ENCODE results near the gene UQCRC2.

The UQCRC2 gene

DNA sequence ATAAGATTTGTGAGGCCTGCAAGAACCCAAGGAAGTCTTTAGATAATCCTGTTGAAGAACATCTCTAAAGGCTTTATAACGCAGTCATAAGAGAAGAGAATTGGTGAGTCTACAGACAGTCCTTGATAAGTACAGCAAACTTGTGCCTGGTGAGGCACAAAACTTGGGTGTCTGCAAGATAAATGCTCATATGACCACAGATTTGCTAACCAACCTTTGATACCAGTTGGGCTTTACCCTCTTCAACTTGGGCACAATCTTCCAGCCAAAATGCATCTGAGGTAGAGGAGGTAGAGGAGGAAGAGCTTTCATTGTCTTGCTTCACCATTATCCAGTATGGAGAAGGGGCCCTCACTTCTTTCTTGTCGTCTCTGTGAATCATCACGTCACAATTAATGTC is 30.9 kb downstream of the UQCRC2 start:
- Histone ChIP-seq H3K36me3 (replicated peaks; ENCODE audit: low read depth, low read length) (peaks cover 56% of the 10 kb centered on the region), H3K79me2 (ENCODE audit: low read length) (no peaks in the 10 kb centered on the region)

DNA sequence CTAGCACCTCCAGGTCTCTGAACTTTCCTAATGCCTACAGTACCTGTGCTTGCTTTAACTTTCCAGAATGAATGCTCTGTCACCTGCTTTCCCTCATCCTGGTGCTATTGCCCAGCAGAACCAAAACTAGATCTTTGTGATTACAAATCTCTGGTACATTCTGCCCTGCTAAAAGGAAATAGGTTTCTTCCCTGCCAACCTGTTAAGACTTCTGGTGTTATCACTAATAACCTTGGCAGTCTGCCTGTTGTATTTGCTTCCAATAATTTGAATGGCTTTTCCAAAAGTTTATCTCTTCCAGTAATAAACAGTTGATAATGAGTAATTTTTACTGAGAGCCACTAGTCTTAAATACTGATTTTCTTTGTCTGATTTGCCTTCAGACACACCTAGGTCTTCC is 32.4 kb downstream of the UQCRC2 start:
- Histone ChIP-seq H3K79me2 (ENCODE audit: low read length) (no peaks in the 10 kb centered on the region), H3K36me3 (replicated peaks; ENCODE audit: low read depth, low read length) (peaks cover 41% of the 10 kb centered on the region), H3K4me3 (ENCODE audit: low read length) (no peak overlapping the region), H4K20me1 (ENCODE audit: insufficient read depth, low read length) (no peaks in the 10 kb centered on the region), H3K9me3 (ENCODE audit: insufficient read depth, low read length) (no peaks in the 10 kb centered on the region), H3K27me3 (ENCODE audit: low read depth, low read length) (no peaks in the 10 kb centered on the region), H2AFZ (ENCODE audit: low read depth, low read length) (no peak overlapping the region), H3K4me2 (ENCODE audit: low read length) (no peak overlapping the region), H3K4me1 (ENCODE audit: low read length) (no peaks in the 10 kb centered on the region), H3K9ac (ENCODE audit: low read length) (no peak overlapping the region), H3K27ac (ENCODE audit: low read length) (no peak overlapping the region)
- TF ChIP-seq, protein P1, sequence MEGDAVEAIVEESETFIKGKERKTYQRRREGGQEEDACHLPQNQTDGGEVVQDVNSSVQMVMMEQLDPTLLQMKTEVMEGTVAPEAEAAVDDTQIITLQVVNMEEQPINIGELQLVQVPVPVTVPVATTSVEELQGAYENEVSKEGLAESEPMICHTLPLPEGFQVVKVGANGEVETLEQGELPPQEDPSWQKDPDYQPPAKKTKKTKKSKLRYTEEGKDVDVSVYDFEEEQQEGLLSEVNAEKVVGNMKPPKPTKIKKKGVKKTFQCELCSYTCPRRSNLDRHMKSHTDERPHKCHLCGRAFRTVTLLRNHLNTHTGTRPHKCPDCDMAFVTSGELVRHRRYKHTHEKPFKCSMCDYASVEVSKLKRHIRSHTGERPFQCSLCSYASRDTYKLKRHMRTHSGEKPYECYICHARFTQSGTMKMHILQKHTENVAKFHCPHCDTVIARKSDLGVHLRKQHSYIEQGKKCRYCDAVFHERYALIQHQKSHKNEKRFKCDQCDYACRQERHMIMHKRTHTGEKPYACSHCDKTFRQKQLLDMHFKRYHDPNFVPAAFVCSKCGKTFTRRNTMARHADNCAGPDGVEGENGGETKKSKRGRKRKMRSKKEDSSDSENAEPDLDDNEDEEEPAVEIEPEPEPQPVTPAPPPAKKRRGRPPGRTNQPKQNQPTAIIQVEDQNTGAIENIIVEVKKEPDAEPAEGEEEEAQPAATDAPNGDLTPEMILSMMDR (IDR thresholded peaks at IDR 0.05; ENCODE audit: low read depth, low read length), result no peak
- TF ChIP-seq EZH2phosphoT487 (IDR thresholded peaks at IDR 0.05; ENCODE audit: low read depth), result no peak

More for the DNA sequence above, 30.9 kb downstream of the UQCRC2 start:
- Histone ChIP-seq H3K4me1 (ENCODE audit: low read length) (no peaks in the 10 kb centered on the region), H2AFZ (ENCODE audit: low read depth, low read length) (no peak overlapping the region), H3K9ac (ENCODE audit: low read length) (no peak overlapping the region), H4K20me1 (ENCODE audit: insufficient read depth, low read length) (no peaks in the 10 kb centered on the region), H3K27ac (ENCODE audit: low read length) (no peak overlapping the region), H3K4me2 (ENCODE audit: low read length) (no peak overlapping the region), H3K4me3 (ENCODE audit: low read length) (no peak overlapping the region), H3K9me3 (ENCODE audit: insufficient read depth, low read length) (no peaks in the 10 kb centered on the region), H3K27me3 (ENCODE audit: low read depth, low read length) (no peaks in the 10 kb centered on the region)
- TF ChIP-seq EZH2phosphoT487 (IDR thresholded peaks at IDR 0.05; ENCODE audit: low read depth), result no peak
- TF ChIP-seq, protein P1 (IDR thresholded peaks at IDR 0.05; ENCODE audit: low read depth, low read length), result no peak

DNA sequence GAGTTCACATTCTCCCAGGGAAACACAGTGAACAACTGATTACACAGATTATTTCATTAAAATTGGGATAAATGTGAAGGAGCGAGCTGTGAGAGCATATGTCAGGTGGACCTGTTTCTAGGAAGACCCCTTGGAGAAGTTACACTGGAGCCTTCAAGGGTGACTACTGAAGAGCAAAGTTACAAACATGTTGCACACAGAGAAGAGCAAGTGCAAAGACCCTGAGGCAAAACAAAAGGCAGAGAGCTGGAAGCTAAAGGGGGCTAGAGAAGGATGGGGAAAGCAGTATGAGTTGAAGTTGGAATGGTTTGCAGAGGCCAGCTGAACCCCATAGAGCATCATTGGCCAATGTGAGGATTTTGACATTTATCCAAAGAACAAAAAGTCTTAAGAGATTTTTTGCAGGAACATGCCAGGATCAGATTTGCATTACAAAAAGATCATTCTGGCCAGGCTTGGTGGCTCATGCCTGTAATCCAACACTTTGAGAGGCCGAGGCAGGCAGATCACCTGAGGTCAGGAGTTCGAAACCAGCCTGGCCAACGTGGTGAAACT is 33.6 kb downstream of the UQCRC2 start:
- Histone ChIP-seq H3K36me3 (replicated peaks; ENCODE audit: low read depth, low read length) (peaks cover 33% of the 10 kb centered on the region), H3K4me3 (ENCODE audit: low read length) (no peak overlapping the region), H3K9me3 (ENCODE audit: insufficient read depth, low read length) (no peaks in the 10 kb centered on the region), H3K27ac (ENCODE audit: low read length) (no peak overlapping the region), H3K4me1 (ENCODE audit: low read length) (no peaks in the 10 kb centered on the region), H4K20me1 (ENCODE audit: insufficient read depth, low read length) (no peaks in the 10 kb centered on the region), H3K4me2 (ENCODE audit: low read length) (no peak overlapping the region), H3K79me2 (ENCODE audit: low read length) (no peaks in the 10 kb centered on the region), H3K27me3 (ENCODE audit: low read depth, low read length) (no peaks in the 10 kb centered on the region), H2AFZ (ENCODE audit: low read depth, low read length) (no peak overlapping the region), H3K9ac (ENCODE audit: low read length) (no peak overlapping the region)
- TF ChIP-seq, protein P1 (IDR thresholded peaks at IDR 0.05; ENCODE audit: low read depth, low read length), result no peak
- no peak for TF ChIP-seq EZH2phosphoT487 (IDR thresholded peaks at IDR 0.05; ENCODE audit: low read depth)

DNA sequence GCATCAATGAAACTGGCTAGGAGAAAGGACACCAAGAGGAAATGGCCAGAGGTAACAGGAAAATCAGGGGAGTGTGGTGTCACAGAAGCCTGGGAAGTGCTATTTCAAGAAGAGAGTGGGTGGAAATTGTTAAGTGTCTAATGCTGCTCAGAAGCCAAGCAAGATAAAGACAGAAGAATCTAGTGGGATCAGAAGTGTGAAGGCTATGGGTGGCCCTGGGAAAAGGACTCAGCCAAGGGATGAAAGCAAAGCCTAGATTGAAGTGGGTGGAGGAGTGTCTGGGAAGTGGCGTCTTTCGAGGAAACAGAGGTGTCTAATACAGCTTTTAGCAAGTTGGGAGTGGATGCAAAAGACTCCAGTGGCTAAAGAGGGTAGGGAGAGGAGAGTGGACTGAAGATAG is 34.3 kb downstream of the UQCRC2 start:
- H3K4me2 ChIP-seq (ENCODE audit: low read length), result no peak overlapping the region
- H3K27me3 ChIP-seq (ENCODE audit: low read depth, low read length), result no peaks in the 10 kb centered on the region
- no peaks in the 10 kb centered on the region for H3K79me2 ChIP-seq (ENCODE audit: low read length)
- no peak overlapping the region for H3K27ac ChIP-seq (ENCODE audit: low read length)
- H4K20me1 ChIP-seq (ENCODE audit: insufficient read depth, low read length), result no peaks in the 10 kb centered on the region
- H3K9ac ChIP-seq (ENCODE audit: low read length), result no peak overlapping the region
- TF ChIP-seq, protein P1 (IDR thresholded peaks at IDR 0.05; ENCODE audit: low read depth, low read length), result no peak
- TF ChIP-seq EZH2phosphoT487 (IDR thresholded peaks at IDR 0.05; ENCODE audit: low read depth), result no peak
- no peak overlapping the region for H3K4me3 ChIP-seq (ENCODE audit: low read length)
- H2AFZ ChIP-seq (ENCODE audit: low read depth, low read length), result no peak overlapping the region
- peaks cover 27% of the 10 kb centered on the region for H3K36me3 ChIP-seq (replicated peaks; ENCODE audit: low read depth, low read length)
- H3K9me3 ChIP-seq (ENCODE audit: insufficient read depth, low read length), result no peaks in the 10 kb centered on the region
- H3K4me1 ChIP-seq (ENCODE audit: low read length), result no peaks in the 10 kb centered on the region

Measured in OCI-LY3 (cell line).